ENCODE data around the gene DCAF12.

GRCh38 chr9:34176089-34176488 lies 49.6 kb upstream of the DCAF12 start:
- TF ChIP-seq POLR2A (IDR thresholded peaks at IDR 0.05; ENCODE audit: control extremely low read depth in 1 of 2, low read depth in 2 of 2, low read length in 2 of 2) (no peak), HDAC6 (IDR thresholded peaks at IDR 0.05; ENCODE audit: low read depth, low read length) (no peak), EP300 (IDR thresholded peaks at IDR 0.05; ENCODE audit: borderline replicate concordance in 1 of 2, low read depth in 2 of 2, low read length in 2 of 2) (no peak), TCF12 (IDR thresholded peaks at IDR 0.05; ENCODE audit: low read depth, low read length) (no peak), ZNF274 (IDR thresholded peaks at IDR 0.05; ENCODE audit: borderline replicate concordance, extremely low read depth, low read length) (no peak), CTCF (IDR thresholded peaks at IDR 0.05; ENCODE audit: control extremely low read depth in 1 of 3, insufficient read depth in 1 of 3, low read depth in 1 of 3, low read length in 3 of 3) (no peak), YY1 (IDR thresholded peaks at IDR 0.05; ENCODE audit: low read depth, low read length) (no peak), CHD7 (IDR thresholded peaks at IDR 0.05; ENCODE audit: insufficient replicate concordance, low read length) (no peak), SP2 (IDR thresholded peaks at IDR 0.05; ENCODE audit: low read length) (no peak)
